Tibial nerve (tissue), 4 donors: ENCODE data around the gene HAO2.
A peak's percentile ranks its signal among the peaks of the same experiment; 100 is the strongest.

ENCODE experiments used
- CTCF ChIP-seq, 5 experiments: fragments of 200-600 bp in 3 of 5; fragments of 450-650 bp in 2 of 5; sonication (generic) in 3 of 5; IDR thresholded peaks; one replicate each; pipeline ENCODE4 v1.5.1; 2016 to 2019; ENCODE audit warnings: antibody characterized with exemption in 5 of 5, mild to moderate bottlenecking in 3 of 5, moderate library complexity in 2 of 5
- EP300 ChIP-seq, 2 donors: sonication (generic); formaldehyde crosslinking; IDR thresholded peaks; one replicate each; pipeline ENCODE4 v1.6.1; 2017; ENCODE audit warnings: antibody characterized with exemption in 2 of 2, mild to moderate bottlenecking in 1 of 2
- POLR2A ChIP-seq, 2 donors: fragments of 450-650 bp; IDR thresholded peaks; one replicate each; pipeline ENCODE4 v1.6.1; 2017; ENCODE audit warnings: antibody characterized with exemption in 2 of 2, mild to moderate bottlenecking in 2 of 2, moderate library complexity in 2 of 2

GRCh38 chr1:119327450-119328155, 41.0 kb upstream of the HAO2 start:
- TF ChIP-seq CTCF (IDR thresholded peaks at IDR 0.05): peak in 2 of 5 experiments; percentile 21 to 25
- TF ChIP-seq EP300 (IDR thresholded peaks at IDR 0.05): no peak
- no peak for TF ChIP-seq POLR2A (IDR thresholded peaks at IDR 0.05)
